OCI-LY7 (cell line): ENCODE results near the gene CASZ1. TPM values are rescaled to one million over a fixed set of nuclear protein-coding genes. Genes with fewer than 3 reads are reported as not detected.

Experiments
- BruUV-seq: library from RNA; stranded (reverse); fragments of 400-500 nt; replicated peaks from 2 replicates; lab custom pipeline; 2021; lab: Mats Ljungman, UMichigan
- CTCF ChIA-PET: fragments of 300-600 bp; sonication (Branson Sonifier 250); formaldehyde crosslinking; loops from one replicate; lab custom pipeline; 2022; ENCODE audit warnings: antibody characterized with exemption; ENCODE audit not compliant: unreplicated experiment; lab: Charles Lee
- POLR2A ChIA-PET: fragments of 300-600 bp; sonication (Branson Sonifier 250); formaldehyde crosslinking; loops from one replicate; lab custom pipeline; 2022; ENCODE audit warnings: antibody characterized with exemption; lab: Charles Lee
- DNase-seq: peaks from one replicate; pipeline ENCODE4 v3.0.0-alpha.2; 2015; ENCODE audit warnings: low spot score
- H2AFZ ChIP-seq: fragments of 200-600 bp; sonication (generic), shearing (Covaris generic); 2 replicates; pipeline ENCODE4 v1.6.1; 2014; ENCODE audit warnings: mild to moderate bottlenecking, antibody characterized with exemption, low read length, moderate library complexity
- H3K27ac ChIP-seq: fragments of 200-600 bp; sonication (generic); 2 replicates; pipeline ENCODE4 v1.5.1; 2014; ENCODE audit warnings: mixed run types, low read depth, mild to moderate bottlenecking, moderate library complexity, low read length, inconsistent platforms; ENCODE audit not compliant: poor library complexity, severe bottlenecking
- H3K36me3 ChIP-seq: fragments of 200-600 bp; sonication (generic); 2 replicates; pipeline ENCODE4 v1.6.1; 2014; ENCODE audit warnings: mild to moderate bottlenecking, antibody characterized with exemption, low read length, moderate library complexity, mixed read lengths; ENCODE audit not compliant: insufficient read depth
- H3K4me1 ChIP-seq: fragments of 200-600 bp; sonication (generic); 2 replicates; pipeline ENCODE4 v1.5.1; 2014; ENCODE audit warnings: mild to moderate bottlenecking, low read length; ENCODE audit not compliant: insufficient read depth, poor library complexity, severe bottlenecking
- H3K4me2 ChIP-seq: fragments of 200-600 bp; sonication (generic); 2 replicates; pipeline ENCODE4 v1.6.1; 2014; ENCODE audit warnings: mild to moderate bottlenecking, low read length
- H3K4me3 ChIP-seq: fragments of 200-600 bp; sonication (generic); 2 replicates; pipeline ENCODE4 v1.5.1; 2014; ENCODE audit warnings: mild to moderate bottlenecking, low read depth, low read length; ENCODE audit not compliant: poor library complexity, severe bottlenecking
- H3K79me2 ChIP-seq: fragments of 200-600 bp; sonication (generic); 2 replicates; pipeline ENCODE4 v1.6.1; 2016; ENCODE audit warnings: low read depth, mild to moderate bottlenecking, low read length, moderate library complexity, mixed read lengths; ENCODE audit not compliant: insufficient read depth
- H3K9me2 ChIP-seq: fragments of 200-600 bp; sonication (generic); 2 replicates; pipeline ENCODE4 v1.6.1; 2016; ENCODE audit warnings: mild to moderate bottlenecking, low read length, mixed read lengths; ENCODE audit not compliant: insufficient read depth
- H3K9me3 ChIP-seq: fragments of 200-600 bp; sonication (generic); 2 replicates; pipeline ENCODE4 v1.6.1; 2014; ENCODE audit warnings: mild to moderate bottlenecking, mixed run types, low read length, mixed read lengths
- H4K20me1 ChIP-seq: fragments of 200-600 bp; sonication (generic); 2 replicates; pipeline ENCODE4 v1.6.1; 2014; ENCODE audit warnings: mild to moderate bottlenecking, antibody characterized with exemption, low read length, moderate library complexity, mixed read lengths; ENCODE audit not compliant: insufficient read depth
- CTCF ChIP-seq: fragments of 200-600 bp; sonication (generic); conservative IDR thresholded peaks from 2 replicates; pipeline ENCODE4 v1.5.1; 2014; ENCODE audit warnings: mild to moderate bottlenecking, antibody characterized with exemption, low read length, moderate library complexity, mixed read lengths
- EZH2phosphoT487 ChIP-seq: fragments of 200-600 bp; sonication (generic); IDR thresholded peaks from 2 replicates; pipeline ENCODE4 v1.6.1; 2018; ENCODE audit warnings: low read depth, borderline replicate concordance, mild to moderate bottlenecking, mixed run types, antibody characterized with exemption, low read length, moderate library complexity, mixed read lengths
- intact Hi-C: fragments of 100-400 bp; cut with micrococcal nuclease; formaldehyde crosslinking; loops from one replicate; pipeline ENCODE4 v1.10.0; 2022; ENCODE audit not compliant: unreplicated experiment
- small RNA-seq: library from RNA; depleted of rRNA; stranded (forward); fragments of <200 nt; gene quantifications from one replicate; pipeline ENCODE3, GENCODE V24; 2014
- total RNA-seq, 2 experiments: library from RNA; depleted of rRNA in 1 of 2; stranded (reverse); fragments of >200 nt in 1 of 2; shearing (Covaris generic) in 1 of 2; gene quantifications; 2 replicates each; pipeline ENCODE4 v1.2.3, GENCODE V29; 2014 to 2022

The CASZ1 gene
- total RNA-seq, 2 experiments from 2014 or later = 3.3 to 3.9 TPM

DNA sequence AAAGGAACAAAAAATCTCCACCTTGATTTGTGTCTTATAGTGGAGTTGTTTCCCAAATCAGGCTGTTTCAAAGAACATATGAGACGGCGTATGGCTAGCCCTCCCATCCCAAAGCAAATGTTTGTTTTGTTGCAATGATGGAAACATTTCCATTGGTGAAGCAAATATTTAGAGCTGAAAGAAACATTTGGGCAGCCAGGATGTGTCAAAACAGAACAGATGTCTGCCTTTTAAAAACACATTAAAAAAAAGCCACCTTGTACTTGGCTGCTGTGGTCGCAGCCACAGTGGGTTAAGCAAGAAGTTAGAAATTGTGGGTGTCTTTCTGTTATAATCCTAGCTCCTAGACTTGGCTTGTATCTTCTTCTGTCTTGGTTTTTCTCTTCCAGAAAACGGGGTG lies 205.4 kb downstream of the CASZ1 start:
- TF ChIP-seq CTCF = no peak
- TF ChIP-seq EZH2phosphoT487 = no peak
- H3K4me1 ChIP-seq = no peaks in the 10 kb centered on the region
- H3K36me3 ChIP-seq = no peaks in the 10 kb centered on the region
- H3K27ac ChIP-seq = no peak overlapping the region
- ChIA-PET POLR2A (interaction anchor here (0.8 kb wide), 1 partner anchor 22 kb away, joined by 3 read pairs; no protein-coding TSS in a partner anchor), CTCF (no interaction called here)
- H3K9me3 ChIP-seq = no peaks in the 10 kb centered on the region
- intact Hi-C loops = no loop called here
- no peaks in the 10 kb centered on the region for H3K79me2 ChIP-seq
- no TSS peak for BruUV-seq
- no peak for DNase-seq
- no peaks in the 10 kb centered on the region; the same call in 1 of the 2 replicates for H4K20me1 ChIP-seq
- no peaks in the 10 kb centered on the region for H3K9me2 ChIP-seq
- H3K4me3 ChIP-seq = no peak overlapping the region
- no peak overlapping the region for H3K4me2 ChIP-seq
- H2AFZ ChIP-seq = no peak overlapping the region

GRCh38 chr1:10589074-10589473 lies 207.4 kb downstream of the CASZ1 start:
- H3K79me2 ChIP-seq = no peaks in the 10 kb centered on the region
- H3K36me3 ChIP-seq = no peaks in the 10 kb centered on the region
- H3K27ac ChIP-seq = no peak overlapping the region
- no peak overlapping the region for H2AFZ ChIP-seq
- H3K9me3 ChIP-seq = no peaks in the 10 kb centered on the region
- H4K20me1 ChIP-seq = no peaks in the 10 kb centered on the region
- ChIA-PET POLR2A (no interaction called here), CTCF (no interaction called here)
- TF ChIP-seq EZH2phosphoT487 (no peak), CTCF (no peak)
- no TSS peak for BruUV-seq
- DNase-seq = no peak
- H3K4me3 ChIP-seq = no peak overlapping the region
- no peak overlapping the region for H3K4me2 ChIP-seq
- H3K4me1 ChIP-seq = no peaks in the 10 kb centered on the region
- no peaks in the 10 kb centered on the region for H3K9me2 ChIP-seq
- intact Hi-C loops = no loop called here

- no peak overlapping the region for H3K4me2 ChIP-seq
- H3K9me3 ChIP-seq = no peaks in the 10 kb centered on the region
- intact Hi-C loops = no loop called here
- CTCF ChIA-PET = no interaction called here
- H2AFZ ChIP-seq = no peak overlapping the region
- H3K4me3 ChIP-seq = no peak overlapping the region
- H3K27ac ChIP-seq = no peak overlapping the region
- H3K4me1 ChIP-seq = no peaks in the 10 kb centered on the region
- no peaks in the 10 kb centered on the region for H3K36me3 ChIP-seq
- DNase-seq = no peak
- no peak for TF ChIP-seq CTCF
- no peak for TF ChIP-seq EZH2phosphoT487
- no peaks in the 10 kb centered on the region for H3K9me2 ChIP-seq
- BruUV-seq = no TSS peak
- no peaks in the 10 kb centered on the region for H4K20me1 ChIP-seq
- POLR2A ChIA-PET = no interaction called here
- H3K79me2 ChIP-seq = no peaks in the 10 kb centered on the region
Measured at GRCh38 chr1:10588640-10589039, 207.8 kb downstream of the CASZ1 start.

Small RNA genes lying within 50 kb of the gene (small RNA-seq; reads per million reads assigned to genes)
- not detected for gene RN7SL614P

Other genes with a start within 250 kb of the CASZ1 start
- gene TARDBP, start 216.0 kb upstream of the CASZ1 start, total RNA-seq (2014; rRNA removed; shearing (Covaris generic)) = 145 and 177 TPM in 2 replicates
- gene TARDBP, start 216.0 kb upstream of the CASZ1 start, total RNA-seq (2022) = 277 and 278 TPM in 2 replicates